Limb (tissue), 2 donors: ENCODE data around the gene P2RX6.

ENCODE experiments used
- DNase-seq, 2 donors: peaks; one replicate each; pipeline ENCODE4 v3.0.0-alpha.2; 2016; ENCODE audit errors: extremely low spot score in 2 of 2

P2RX6 gene

DNA sequence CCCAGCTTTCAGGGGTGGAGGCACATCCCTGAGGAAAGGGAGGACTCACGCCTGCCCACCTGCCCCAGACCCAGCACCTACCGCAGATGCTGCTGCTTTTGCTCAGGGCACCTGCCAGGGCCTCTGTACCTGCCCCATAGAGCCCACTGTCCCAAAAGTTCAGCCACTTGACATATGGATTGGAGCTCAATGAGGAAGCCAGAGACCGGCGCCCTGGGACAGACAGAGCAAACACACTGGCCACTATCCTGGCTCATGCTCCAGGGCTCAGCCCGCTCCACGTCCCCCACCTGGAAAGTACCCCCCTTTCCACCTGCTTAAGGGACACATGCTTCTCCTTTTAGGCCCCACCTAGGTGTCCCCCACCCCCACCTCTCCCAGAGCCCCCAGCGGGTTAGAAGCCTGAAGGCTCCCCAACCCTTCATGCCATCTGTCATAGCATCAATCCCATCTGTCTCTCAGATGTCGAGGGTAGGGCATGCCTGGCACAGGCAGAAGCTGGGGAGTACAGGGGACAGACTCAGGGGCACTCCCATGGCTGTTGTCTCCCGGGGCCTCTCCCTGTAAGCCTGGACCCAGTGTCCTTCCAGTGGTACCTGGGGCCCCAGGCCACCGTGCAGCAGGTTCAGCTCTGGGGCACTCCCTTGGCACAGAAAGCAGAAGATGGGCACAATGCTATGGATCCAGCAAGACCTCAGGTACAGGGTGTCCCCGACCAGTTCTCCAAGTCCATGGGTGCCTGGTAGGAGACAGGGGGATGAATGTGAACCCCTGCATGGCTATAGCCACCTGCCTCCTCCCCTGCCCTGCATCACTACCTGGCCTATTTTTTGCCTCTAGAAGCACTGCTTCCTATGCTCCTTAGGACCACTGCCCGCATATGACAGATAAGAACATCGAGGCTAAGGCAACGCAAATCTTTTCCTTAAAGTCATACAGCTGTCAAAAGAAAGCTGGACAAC lies 2.2 kb upstream of the P2RX6 start:
- no peak for DNase-seq

DNA sequence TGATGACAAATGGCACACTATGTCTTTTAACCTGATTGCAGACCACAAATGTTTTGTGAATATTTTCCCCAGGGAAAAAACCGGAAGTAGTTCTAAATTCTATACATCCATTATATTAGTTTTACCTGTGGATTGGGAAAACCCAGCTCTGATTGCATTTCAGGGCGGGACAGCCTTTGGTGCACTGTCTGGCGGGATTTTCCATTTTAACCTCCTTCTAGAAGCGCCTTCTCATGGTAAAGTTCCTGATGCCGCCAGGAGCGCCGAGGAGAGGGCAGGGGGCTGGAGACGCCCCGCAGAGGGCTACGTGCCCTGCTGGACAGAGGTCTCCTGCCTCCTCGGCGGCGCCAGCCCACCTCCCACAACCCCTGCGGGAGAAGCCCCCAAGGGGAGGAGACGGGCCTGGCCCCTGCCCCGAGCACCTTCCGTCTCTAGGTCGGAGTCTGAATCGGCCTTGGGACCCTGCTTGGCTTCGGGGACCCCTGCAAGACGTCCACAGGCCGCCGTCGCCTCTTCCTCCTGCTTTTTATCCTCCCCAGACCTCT lies 1.2 kb upstream of the P2RX6 start:
- no peak for DNase-seq

GRCh38 chr22:21014202-21014725 lies 701 bp upstream of the P2RX6 start:
- DNase-seq: peak; percentile 90 to 92

DNA sequence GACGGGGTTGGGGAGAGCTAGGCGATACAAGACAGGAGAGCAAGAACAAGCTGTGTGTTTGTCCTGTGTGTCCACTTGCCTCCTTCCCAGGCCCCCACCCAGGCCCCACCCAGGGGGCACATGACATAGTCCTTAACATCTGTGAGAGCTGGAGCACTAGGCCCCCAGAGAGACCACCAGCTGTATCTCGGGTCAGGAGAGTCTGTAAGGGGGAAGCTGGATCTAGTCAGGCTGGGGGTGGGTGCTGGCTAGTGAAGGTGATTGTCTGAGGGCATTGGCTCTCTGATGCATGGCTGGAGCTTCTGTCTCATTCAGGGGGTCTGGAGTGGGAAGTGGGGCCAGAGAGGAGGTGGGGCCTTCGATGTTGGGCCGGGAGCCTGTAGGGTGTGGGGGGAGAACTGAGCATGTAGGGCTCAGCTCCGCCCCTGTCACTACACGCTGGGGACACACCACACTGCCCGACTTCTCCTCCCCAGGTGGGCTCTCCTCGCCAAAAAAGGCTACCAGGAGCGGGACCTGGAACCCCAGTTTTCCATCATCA lies 571 bp downstream of the P2RX6 start:
- DNase-seq: peak in 1 of 2 donors; percentile 30

GRCh38 chr22:21016644-21017420 lies 1.9 kb downstream of the P2RX6 start:
- no peak for DNase-seq

DNA sequence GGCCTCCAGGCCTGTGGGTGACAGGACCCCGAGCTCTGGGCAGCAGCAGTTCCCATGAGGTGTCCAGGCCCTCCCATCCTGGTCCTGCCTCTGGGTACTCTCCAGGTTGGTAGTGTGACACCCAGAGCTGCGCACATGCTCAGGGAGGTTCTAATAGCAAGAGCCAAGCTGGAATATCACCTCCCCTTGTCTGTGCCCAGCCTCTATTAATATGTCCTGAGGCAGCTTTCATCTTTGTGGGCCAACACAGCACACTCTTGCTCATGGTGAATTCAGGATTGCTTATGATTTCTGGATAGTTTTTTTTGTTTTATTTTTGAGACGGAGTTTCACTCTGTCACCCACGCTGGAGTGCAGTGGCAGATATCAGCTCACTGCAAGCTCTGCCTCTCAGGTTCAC lies 3.3 kb downstream of the P2RX6 start:
- DNase-seq: no peak

- no peak for DNase-seq
These were observed 6.0 kb downstream of the P2RX6 start for GRCh38 chr22:21020802-21021429.

- DNase-seq: no peak
These were observed 7.5 kb downstream of the P2RX6 start for GRCh38 chr22:21022507-21022906.

DNA sequence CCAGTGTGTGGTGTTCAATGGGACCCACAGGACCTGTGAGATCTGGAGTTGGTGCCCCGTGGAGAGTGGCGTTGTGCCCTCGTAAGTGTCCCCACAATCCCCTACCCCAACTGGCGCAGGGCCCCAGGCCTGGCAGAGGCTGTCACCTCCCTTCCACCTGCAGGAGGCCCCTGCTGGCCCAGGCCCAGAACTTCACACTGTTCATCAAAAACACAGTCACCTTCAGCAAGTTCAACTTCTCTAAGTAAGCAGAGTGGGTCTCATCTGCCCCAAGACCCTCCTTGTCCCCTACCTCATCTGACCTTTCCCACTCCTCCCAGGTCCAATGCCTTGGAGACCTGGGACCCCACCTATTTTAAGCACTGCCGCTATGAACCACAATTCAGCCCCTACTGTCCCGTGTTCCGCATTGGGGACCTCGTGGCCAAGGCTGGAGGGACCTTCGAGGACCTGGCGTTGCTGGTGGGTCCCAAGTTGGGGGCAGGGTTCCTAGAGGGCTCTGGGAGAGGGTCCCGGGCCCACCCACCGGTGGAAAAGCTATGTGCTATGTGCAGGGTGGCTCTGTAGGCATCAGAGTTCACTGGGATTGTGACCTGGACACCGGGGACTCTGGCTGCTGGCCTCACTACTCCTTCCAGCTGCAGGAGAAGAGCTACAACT lies 8.1 kb downstream of the P2RX6 start:
- DNase-seq: no peak

- no peak for DNase-seq
These were observed 10.3 kb downstream of the P2RX6 start for GRCh38 chr22:21025266-21025665.

- DNase-seq: no peak
These were observed 11.1 kb downstream of the P2RX6 start for GRCh38 chr22:21025763-21026755.

DNA sequence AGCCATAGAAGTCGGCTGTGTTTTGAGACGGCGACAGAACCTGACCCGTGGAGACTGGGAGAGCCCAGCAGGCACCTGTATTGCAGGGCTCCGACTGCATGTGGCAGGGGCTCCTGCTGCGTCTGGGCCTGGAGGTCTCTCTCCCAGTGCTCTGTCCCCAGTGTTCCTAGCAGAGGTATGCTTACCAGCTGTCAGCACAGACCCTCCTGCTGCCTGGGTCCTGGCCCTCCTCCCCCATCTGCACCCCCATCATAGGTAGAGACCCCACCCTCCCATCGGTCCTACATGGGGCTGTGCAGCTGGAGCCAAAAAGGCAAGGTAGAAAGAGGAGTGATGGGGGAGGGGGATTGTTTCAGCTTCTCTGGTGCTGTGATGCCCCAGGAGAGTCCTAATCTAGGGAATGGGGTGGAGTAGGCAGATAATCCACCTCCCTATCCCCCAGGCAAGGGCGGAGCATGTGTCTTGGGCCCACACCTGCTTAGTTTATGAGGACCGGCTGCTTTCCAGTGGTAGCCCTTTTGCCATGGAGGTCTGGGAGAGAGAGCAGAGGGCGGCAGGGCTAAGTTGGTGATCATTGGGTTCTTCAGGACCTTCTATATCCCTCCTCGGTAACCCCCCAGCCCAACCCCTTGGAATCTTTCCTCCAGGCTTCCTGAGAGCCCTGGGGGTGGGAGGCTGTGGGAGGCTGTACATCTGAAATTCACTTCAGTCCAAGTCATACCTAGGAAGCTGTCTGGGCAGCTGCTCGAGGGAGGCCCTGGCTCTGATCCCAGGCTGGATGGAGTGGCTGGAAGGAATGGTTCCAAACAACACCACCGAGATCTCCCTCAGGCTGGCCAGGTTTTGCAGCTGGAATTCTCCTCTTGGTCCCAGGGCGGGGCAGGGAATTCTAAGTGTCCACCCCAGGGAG lies 12.1 kb downstream of the P2RX6 start:
- DNase-seq: peak; percentile 30 to 63

DNA sequence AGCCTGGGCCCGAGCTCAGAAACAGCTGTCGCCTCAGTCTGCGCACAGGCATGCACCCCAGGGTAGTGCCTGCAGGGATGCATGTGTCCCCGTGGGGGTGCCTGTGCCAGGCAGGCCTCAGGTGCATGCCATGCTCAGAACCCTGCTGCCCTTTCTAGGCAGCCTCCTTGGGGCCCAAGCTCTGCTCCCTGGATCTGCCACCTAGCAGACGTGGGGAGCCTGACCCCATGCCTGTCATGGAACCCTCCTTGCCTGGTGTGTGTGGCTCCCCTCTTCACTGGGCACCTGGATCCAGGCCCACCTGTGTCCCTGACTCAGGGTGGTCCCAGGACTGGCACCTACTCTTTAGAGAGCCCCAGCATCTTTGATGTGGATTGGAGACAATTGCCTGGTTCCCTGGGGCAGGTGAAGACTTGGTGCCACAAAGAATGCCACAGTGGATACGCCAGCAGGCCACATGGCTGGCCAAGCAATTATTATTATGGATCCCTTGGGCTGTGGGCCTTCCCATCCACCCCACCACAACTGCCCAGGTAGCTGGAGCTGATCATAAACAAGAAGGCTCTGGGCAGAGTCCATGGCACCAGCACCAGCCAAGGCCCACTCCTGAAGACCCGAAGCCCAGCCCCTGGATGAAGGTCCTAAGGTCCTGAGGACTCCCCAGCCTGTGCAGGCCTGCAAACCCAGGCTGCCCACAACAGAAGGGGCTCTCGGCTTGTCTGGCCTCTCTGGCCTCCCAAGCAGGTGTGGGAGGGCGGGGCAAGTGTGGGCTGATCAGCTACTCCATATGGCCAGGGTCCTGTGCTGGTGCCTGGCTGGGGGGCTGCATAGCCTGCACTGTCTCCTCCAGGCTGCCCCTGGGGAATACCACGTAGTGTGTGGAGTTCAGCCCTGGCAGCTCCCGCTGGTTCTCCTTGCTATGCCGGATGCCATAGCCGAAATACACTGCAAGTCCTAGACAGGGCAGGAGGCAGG lies 13.6 kb downstream of the P2RX6 start:
- DNase-seq: no peak

DNA sequence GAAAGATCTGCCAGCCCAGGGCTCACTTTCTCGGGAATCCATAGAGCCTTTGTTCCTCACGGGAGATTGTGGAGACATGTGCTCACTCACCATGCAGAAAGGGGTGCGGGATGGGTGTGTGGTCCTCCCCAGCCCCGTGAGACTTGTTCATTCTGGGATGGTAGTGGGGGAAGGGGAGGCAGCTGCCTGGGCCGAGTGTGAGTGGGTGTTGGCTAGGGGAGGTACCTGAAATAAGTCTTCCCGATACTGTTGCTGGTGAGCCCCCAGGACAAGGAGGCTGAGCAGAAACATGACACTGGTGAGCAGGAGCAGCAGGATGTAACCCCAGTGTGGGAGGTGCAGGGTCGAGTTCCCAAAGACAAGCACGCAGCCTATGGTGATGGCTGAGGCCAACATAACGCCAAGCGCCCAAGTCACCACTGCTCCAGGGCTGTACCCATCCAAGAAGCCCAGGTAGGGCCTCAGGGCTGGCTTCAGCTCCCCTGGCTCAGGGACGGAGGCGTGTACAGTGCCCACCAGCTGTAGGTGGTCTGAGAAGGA lies 14.6 kb downstream of the P2RX6 start:
- no peak for DNase-seq

DNA sequence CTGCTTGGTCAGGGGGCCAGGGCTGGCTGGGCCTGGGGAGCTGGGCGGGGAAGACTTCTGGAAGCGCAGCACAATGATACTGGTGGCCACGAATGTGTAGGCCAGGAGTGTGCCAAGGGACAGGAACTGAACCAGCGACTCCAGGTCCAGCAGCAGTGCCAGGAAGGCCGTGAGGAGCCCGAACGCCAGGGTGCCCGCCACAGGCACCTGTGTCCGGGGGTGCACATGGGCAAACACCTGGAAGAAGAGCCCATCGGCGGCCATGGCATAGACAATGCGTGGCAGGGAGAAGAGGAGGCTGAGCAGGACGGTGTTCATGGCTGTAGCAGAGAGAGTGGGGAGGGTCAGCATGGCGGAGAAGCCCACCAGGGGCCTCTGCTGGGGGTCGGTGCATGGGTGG lies 15.1 kb downstream of the P2RX6 start:
- peak in 1 of 2 donors; percentile 21 for DNase-seq

- DNase-seq: peak in 1 of 2 donors; percentile 22
These were observed 15.9 kb downstream of the P2RX6 start for GRCh38 chr22:21030621-21031544.
